Measurements from ENCODE around the gene FAM131B. TPM values are rescaled to one million over a fixed set of nuclear protein-coding genes. Genes with fewer than 3 reads are reported as not detected.

The FAM131B gene
- total and polyA plus RNA-seq, 9 of the 15 experiments (the other 6 are each of a cell fraction or from before 2014, with no cell fraction given) = 0.03 to 0.04 TPM; not detected in 7

- TF ChIP-seq REST (IDR thresholded peaks at IDR 0.05; ENCODE audit: borderline replicate concordance) (peak; percentile 19; the same call in 1 of the 2 replicates), REST (CRISPR knock-in tag; IDR thresholded peaks at IDR 0.05; ENCODE audit: low read depth) (no peak), KHSRP (IDR thresholded peaks at IDR 0.05) (no peak), ZNF121 (CRISPR knock-in tag; conservative IDR thresholded peaks at IDR 0.05) (no peak), CSDE1 (IDR thresholded peaks at IDR 0.05) (no peak), RAD51 (IDR thresholded peaks at IDR 0.05; ENCODE audit: borderline replicate concordance, low read depth) (peak; percentile 87), GABPB2 (CRISPR knock-in tag; conservative IDR thresholded peaks at IDR 0.05) (no peak), CBFA2T2 (conservative IDR thresholded peaks at IDR 0.05) (peak; percentile 53), FOXK1 (CRISPR knock-in tag; IDR thresholded peaks at IDR 0.05; ENCODE audit: borderline replicate concordance) (0 out of 2 replicates have a peak, but pooled peaks have one; percentile 57), ZNF639 (CRISPR knock-in tag; conservative IDR thresholded peaks at IDR 0.05 in 1 of 2, IDR thresholded peaks at IDR 0.05 in 1 of 2) (no peak), SREBF2 (CRISPR knock-in tag; IDR thresholded peaks at IDR 0.05) (no peak), CCAR2 (IDR thresholded peaks at IDR 0.05; ENCODE audit: low read depth, low read length) (no peak), CBFB (CRISPR knock-in tag; IDR thresholded peaks at IDR 0.05) (no peak), CTCF (IDR thresholded peaks at IDR 0.05 in 2 of 3, conservative IDR thresholded peaks at IDR 0.05 in 1 of 3; ENCODE audit: insufficient read depth in 2 of 3, low read depth in 1 of 3, low read length in 3 of 3) (peak in 2 of 3 experiments; percentile 21 to 23; a peak in 2 of 6 replicates), RBBP5 (IDR thresholded peaks at IDR 0.05; ENCODE audit: borderline replicate concordance, insufficient read depth, low read length, poor library complexity, severe bottlenecking) (no peak), SMARCB1 (IDR thresholded peaks at IDR 0.05; ENCODE audit: insufficient read length, low read depth) (no peak)
Observed at GRCh38 chr7:143373255-143373794, 10.8 kb upstream of the FAM131B start (continued).
